SK-N-SH (cell line): ENCODE measurements around the gene PLIN4.

Experiments used
- EP300 ChIP-seq, 2 experiments: IDR thresholded peaks; 2 replicates each; pipeline versions ENCODE4 v1.4.0 to v1.6.1; 2012; ENCODE audit warnings: borderline replicate concordance in 1 of 2, low read depth in 1 of 2, low read length in 1 of 2
- EZH2phosphoT487 ChIP-seq: fragments of 200-600 bp; sonication (generic); IDR thresholded peaks from 2 replicates; pipeline ENCODE4 v1.6.1; 2017; ENCODE audit warnings: low read depth, mixed run types, mild to moderate bottlenecking, antibody characterized with exemption, moderate library complexity, borderline replicate concordance
- JUND ChIP-seq: IDR thresholded peaks from 2 replicates; pipeline ENCODE4 v1.4.0; 2012
- MXI1 ChIP-seq: IDR thresholded peaks from 2 replicates; pipeline ENCODE4 v1.6.1; 2012; ENCODE audit warnings: mild to moderate bottlenecking, low read depth, low read length, improper control_type of control experiment
- POLR2AphosphoS5 ChIP-seq: IDR thresholded peaks from 2 replicates; pipeline ENCODE4 v1.6.1; 2012; ENCODE audit warnings: low read depth, low read length
- RAD21 ChIP-seq: IDR thresholded peaks from 2 replicates; pipeline ENCODE4 v1.6.1; 2012; ENCODE audit warnings: mild to moderate bottlenecking, low read length
- TAF1 ChIP-seq: IDR thresholded peaks from 2 replicates; pipeline ENCODE4 v1.6.1; 2012; ENCODE audit warnings: low read depth, mild to moderate bottlenecking, low read length, moderate library complexity, borderline replicate concordance
- TEAD4 ChIP-seq: IDR thresholded peaks from 2 replicates; pipeline ENCODE4 v1.4.0; 2012; ENCODE audit warnings: mild to moderate bottlenecking, borderline replicate concordance; ENCODE audit not compliant: insufficient read depth
- TF ChIP-seq, protein P1 (sequence below): IDR thresholded peaks from 2 replicates; pipeline ENCODE4 v1.4.0; 2012; ENCODE audit warnings: low read depth
- TF ChIP-seq, protein P2 (sequence below): fragments of 200-600 bp; sonication (generic); IDR thresholded peaks from 2 replicates; pipeline ENCODE4 v1.6.1; 2017; ENCODE audit warnings: antibody characterized with exemption, mild to moderate bottlenecking, moderate library complexity

DNA sequence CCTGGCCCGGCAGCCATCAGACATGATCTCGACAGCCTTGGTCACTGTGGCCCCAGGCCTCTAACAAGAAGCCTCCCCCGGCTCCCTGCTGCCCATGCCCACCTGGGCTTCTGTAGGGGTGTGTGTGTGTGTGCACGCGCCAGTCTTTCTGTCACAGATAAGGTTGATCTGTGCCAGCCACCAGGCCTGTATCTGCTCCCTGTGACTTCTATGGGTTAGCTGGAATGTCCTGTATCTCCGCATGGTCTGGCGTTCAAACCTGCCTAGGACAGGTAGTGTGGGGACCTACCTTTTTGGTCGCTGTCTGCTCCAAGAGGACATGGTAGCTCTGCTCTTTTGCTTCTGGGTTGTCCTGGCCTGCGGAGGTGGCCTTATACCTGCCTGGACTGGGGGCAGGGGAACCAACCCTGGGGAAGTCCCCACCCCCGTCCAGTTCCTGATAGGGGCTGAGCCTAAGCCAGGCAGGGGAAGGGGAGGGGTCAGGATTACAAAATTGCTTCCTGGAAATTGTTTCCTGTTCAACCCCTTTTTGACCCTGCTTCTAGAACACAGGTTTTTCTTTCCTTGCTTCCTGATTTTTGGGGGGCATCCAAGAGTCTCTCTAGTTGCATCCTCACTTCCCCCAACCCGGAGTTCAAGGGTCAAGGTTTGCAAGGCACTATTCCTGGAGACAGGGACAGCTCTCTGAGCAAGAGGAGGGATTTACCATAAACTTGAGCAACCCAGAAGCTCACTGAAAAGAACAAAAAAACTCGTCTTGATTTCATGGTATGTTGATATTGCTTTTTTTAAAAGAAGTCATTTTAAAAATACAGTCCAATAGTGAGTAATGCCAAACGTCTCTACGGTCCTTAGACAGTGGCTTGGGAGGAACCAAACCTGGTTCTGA lies 21.7 kb upstream of the PLIN4 start, which contains the start of gene LRG1:
- TF ChIP-seq TAF1 (no peak), POLR2AphosphoS5 (no peak), RAD21 (no peak), MXI1 (no peak), EZH2phosphoT487 (no peak), EP300 (IDR thresholded peaks at IDR 0.05; ENCODE audit: borderline replicate concordance in 1 of 2, low read depth in 1 of 2, low read length in 1 of 2) (no peak), JUND (no peak), TEAD4 (no peak)
- TF ChIP-seq, protein P1, sequence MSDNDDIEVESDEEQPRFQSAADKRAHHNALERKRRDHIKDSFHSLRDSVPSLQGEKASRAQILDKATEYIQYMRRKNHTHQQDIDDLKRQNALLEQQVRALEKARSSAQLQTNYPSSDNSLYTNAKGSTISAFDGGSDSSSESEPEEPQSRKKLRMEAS = no peak
- TF ChIP-seq, protein P2, sequence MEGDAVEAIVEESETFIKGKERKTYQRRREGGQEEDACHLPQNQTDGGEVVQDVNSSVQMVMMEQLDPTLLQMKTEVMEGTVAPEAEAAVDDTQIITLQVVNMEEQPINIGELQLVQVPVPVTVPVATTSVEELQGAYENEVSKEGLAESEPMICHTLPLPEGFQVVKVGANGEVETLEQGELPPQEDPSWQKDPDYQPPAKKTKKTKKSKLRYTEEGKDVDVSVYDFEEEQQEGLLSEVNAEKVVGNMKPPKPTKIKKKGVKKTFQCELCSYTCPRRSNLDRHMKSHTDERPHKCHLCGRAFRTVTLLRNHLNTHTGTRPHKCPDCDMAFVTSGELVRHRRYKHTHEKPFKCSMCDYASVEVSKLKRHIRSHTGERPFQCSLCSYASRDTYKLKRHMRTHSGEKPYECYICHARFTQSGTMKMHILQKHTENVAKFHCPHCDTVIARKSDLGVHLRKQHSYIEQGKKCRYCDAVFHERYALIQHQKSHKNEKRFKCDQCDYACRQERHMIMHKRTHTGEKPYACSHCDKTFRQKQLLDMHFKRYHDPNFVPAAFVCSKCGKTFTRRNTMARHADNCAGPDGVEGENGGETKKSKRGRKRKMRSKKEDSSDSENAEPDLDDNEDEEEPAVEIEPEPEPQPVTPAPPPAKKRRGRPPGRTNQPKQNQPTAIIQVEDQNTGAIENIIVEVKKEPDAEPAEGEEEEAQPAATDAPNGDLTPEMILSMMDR = no peak
